DMS53 treated with DMSO at 0.1 percent for 48 hours (cell line): Measurements from ENCODE around the gene NBDY.

Experiments
- DNase-seq: peaks from one replicate; lab custom pipeline; 2025; ENCODE audit not compliant: unreplicated experiment; lab: John Stamatoyannopoulos, UW

The NBDY gene

DNA sequence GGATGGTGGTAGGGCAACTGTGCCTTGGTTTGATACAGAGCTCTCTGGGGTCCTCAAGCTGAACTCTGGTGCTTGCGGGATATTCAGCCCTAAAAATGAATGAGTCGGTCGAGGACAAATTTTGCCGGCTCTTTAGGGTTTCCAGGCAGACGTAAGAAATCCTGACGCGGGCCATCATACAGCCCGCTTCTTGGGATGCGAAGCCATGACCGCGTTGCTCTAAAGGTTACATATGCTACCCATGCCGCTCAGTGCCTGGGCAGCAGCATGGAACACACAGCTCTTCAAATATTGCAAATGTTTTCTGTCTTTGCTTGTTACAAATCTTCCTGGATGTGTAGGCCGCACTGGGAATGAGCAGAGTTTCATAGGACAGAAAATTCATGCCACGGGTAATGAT lies 55.6 kb downstream of the NBDY start:
- DNase-seq: no peak

DNA sequence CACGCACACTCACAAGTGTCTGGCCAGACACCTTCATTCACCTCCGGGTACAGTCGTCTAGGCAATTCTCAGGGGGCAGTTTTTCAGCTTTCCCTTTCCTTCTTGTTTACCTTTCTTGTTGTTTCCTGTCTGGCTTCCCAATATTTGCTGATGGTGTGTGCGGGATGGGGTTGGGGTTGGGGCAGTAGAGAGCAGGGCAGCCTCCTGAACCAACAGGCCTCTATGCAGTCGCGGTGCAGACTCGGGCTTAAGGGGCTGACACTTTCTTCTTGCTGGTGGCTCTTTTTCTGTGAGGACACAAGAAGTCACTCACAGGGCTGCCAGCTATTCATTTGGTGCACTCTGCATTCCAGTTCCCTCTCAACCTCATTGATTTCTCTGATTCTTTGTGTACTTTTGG lies 56.4 kb downstream of the NBDY start:
- DNase-seq: no peak

GRCh38 chrX:56786889-56787733 lies 58.1 kb downstream of the NBDY start:
- no peak for DNase-seq

GRCh38 chrX:56787734-56788152 lies 58.7 kb downstream of the NBDY start:
- DNase-seq: no peak

DNA sequence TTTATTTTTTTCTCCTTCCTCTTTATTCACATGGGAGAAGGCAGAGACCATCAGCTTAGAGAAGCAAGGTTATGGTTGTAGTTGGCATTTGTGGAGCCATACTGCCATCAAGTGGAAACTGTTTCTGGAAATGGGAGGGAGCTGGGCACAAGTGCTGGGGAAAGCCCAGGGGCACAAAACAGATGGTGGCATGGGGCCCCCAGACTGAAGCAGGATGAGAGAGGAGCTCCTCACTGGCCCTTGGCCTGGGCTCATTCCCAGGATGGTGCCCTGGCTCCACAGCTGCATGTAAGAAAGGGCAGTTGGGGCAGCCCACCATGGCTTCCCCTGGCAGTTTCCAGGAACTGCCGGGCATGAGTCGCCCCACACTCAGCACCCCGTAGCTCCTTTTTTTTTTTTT lies 59.2 kb downstream of the NBDY start:
- no peak for DNase-seq

DNA sequence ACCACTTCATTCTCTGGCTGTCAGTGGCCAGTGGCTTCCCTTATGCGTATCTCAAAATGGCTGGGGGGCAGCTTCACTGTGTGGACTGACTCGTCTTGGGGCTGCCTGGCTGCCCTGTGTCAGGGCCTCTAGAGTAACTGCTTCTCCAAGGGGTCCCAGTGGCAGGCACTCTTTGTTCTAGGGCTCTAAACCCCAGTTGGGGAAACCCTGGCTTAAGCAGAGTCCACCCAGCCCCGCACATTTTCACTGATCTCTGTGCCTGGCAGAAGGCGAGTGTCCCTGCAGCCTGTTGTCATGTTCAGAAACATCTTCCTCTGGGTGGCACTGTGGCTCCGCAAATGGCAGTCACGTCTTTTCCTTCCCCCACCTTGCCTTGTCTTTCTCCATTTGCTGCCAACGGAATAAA lies 59.7 kb downstream of the NBDY start:
- DNase-seq: no peak

DNA sequence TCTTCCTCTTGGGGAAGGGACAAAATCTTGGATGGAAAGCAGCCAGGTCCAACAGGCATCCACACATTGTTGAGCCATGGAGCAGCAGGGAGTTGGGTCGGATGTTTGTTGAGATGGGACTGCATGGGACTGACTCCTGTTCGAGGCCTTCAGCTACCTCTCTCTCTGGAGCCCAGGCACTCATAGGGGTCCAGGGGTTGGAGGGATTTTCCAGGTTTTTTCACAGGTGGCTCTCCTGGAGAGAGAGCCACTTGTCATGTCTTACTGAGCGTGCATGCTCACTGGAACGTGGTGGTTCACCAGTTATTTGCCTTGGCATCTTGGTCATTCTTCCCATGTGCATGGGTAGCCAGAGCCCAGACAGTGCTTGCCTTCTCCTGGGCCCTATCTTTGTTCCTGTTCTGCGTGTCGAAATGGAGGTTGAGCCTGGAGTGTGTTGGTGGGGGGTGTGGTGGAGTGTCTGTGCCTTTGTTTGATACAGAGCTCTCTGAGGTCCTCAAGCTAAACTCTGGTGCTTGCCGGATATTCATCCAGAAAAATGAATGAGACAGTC lies 60.6 kb downstream of the NBDY start:
- no peak for DNase-seq

GRCh38 chrX:56790778-56791177 lies 61.7 kb downstream of the NBDY start:
- DNase-seq: no peak

DNA sequence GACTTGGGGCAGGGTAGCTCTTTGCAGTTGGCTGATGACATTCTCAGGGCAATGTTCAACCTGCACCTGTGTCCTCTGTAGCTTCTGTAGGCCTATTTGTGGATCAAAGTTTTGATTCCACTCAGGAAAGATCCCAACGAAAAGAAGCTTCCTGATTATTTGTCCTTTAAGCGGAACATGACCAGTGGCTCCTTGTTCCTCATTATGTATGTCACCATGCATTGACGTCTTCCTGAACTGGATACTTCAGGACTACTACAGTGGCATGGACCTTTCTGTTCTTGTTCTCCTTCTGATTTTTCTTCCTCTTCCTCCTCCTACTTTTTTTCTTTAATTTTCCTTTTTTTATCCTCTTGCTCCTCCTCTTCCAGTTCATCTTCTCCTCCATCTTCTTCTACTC lies 62.4 kb downstream of the NBDY start:
- DNase-seq: no peak

DNA sequence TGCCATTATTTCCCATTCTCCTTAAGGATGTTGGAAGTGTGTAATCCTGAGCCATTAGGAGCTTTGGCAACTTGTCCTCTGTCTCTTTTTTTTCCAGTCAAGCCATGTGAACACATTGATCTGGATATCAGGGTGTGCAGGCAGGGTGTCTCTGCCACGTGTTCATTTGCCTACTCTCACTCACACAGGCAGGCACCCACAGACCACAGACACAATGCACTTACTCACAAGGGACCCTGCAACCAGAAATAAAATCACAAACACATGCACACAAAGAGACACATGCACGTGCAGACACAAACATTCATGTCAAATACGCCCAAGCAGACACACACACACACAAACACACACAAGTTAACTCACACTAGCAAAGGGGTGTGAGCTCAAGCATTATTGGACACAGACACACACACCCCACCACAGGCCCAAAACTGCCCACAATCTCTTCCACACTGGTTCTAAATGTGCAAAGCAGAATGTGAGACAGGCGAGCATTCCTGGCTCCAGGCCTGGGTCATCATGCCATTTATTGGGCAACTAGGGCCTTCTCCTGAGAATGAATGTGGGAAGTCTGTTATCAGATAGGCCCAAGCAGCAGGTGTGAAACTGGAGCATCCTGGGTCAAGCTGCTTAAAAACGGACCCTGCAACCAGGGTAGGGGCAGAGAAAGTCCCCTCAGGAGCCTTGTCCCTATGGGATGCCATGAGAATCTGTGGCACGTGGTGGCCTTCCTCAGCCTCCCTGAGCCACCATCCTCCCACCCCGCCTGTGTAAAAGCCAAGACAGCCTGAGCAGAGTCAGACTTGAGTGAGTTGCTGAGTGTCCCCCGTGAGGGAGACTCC lies 63.4 kb downstream of the NBDY start:
- DNase-seq: no peak

GRCh38 chrX:56793112-56793430 lies 64.0 kb downstream of the NBDY start:
- no peak for DNase-seq

GRCh38 chrX:56793521-56794320 lies 64.7 kb downstream of the NBDY start:
- DNase-seq: no peak

DNA sequence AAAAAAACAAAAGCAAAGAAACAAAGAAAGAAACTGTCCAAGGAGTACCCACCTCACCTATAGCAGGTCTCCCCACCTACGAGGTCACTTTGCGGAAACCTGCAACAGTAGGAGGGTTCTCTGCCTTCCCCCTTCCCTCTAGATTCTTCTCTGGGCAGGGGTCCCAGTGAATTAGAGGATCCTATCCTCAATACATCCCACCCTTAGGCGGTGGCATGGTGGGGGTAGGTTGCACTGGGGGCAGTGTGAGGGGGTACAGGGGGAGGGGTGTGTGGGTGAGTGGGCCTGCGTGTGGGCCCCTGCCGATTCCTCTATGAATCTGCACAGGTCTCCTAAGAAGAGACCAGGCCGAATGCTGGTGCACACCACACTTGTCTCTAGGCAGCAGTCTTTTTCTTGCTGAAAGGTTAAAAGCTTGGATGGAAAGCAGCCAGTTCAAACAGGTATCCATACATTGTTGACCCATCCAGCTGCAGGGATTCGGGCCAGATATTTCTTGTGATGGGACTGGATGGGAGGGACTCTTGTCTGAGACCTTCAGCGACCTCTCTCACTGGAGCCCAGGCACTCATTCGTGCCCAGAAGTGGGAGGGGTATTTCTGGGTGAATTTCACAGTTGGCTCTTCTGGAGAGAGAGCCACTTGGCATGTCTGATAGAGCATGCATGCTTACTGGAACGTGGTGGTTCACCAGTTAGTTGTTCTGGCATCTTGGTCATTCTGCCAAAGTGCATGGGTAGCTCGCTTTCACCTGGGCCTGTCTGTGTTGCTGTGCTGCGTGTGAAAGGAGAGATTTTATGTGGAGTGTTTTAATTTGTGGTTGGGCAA lies 65.6 kb downstream of the NBDY start:
- DNase-seq: no peak

GRCh38 chrX:56795309-56795868 lies 66.3 kb downstream of the NBDY start:
- DNase-seq: no peak

- DNase-seq: no peak
Measured at GRCh38 chrX:56796641-56797395, 67.8 kb downstream of the NBDY start.

- no peak for DNase-seq
Measured at GRCh38 chrX:56797574-56798338, 68.7 kb downstream of the NBDY start.

DNA sequence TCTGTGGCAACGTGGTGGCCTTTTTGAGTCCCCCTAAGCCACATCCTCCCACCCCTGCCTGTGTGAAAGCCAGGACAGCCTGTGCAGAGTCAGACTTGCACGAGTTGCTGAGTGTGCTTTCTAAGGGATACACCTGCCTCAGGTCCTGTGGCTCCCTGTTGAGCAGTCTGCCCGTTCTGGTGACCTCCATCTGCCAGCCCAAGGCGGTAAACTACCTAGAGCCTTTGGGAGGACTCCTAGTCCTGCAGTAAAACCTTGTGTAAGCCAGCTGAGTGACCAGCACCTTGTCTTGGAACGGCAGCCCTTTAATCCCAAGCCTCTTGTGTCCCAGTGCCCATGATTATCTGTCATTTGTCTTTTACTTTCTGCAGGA lies 69.3 kb downstream of the NBDY start:
- no peak for DNase-seq

DNA sequence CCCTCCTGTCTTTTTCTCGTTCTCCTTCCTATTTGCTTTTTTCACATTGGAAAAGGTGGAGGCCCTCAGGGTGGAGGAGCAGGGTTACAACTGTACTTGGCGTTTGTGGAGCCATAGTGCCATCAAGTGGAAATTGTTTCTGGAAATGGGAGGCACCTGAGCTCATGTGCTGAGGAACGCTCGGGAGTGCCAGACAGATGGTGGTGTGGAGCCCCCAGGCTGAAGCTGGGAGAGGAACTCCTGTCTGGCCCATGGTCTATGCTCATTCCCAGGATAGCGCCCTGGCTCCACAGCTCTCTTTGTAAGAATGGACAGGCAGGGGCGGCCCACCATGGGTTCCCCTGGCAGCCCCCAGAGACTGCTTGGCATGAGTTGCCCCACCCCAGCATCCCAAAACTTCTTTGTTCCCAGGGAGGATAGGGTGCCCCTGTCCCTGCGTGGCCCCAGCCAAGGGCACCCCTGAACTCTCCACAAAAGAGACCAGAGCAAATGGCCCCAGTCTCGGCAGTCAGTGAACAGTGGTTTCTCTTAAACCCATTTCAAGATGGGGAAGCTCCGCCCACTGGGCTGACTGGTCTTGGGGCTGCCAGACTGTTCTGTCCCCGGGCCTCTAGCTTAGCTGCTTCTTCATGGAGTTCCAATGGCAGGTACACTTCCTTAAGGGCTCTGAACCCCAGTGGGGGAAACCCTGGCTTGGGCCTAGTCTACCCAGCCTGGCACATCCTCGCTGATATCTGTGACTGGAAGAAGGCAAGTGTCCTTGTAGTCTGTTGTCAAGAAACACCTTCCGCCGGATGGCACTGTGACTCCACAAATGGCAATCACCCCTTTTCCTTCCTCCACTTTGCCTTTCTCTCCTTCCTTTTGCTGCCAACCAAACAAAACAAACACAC lies 70.1 kb downstream of the NBDY start:
- DNase-seq: no peak
